WI38 (cell line): ENCODE measurements around the gene TDP2.

Source experiments
- H3K4me3 ChIP-seq: 2 replicates; pipeline ENCODE4 v1.5.1; 2011; ENCODE audit warnings: low read depth, mild to moderate bottlenecking, control low read depth, low read length
- CTCF ChIP-seq: IDR thresholded peaks from 2 replicates; pipeline ENCODE4 v1.5.1; 2012; ENCODE audit warnings: low read depth, mild to moderate bottlenecking, control low read depth, low read length

Gene TDP2

GRCh38 chr6:24621626-24622289, 44.9 kb downstream of the TDP2 start:
- H3K4me3 ChIP-seq = no peak overlapping the region
- TF ChIP-seq CTCF = no peak

GRCh38 chr6:24620637-24621036, 46.1 kb downstream of the TDP2 start:
- no peak for TF ChIP-seq CTCF
- H3K4me3 ChIP-seq = no peak overlapping the region

- no peak overlapping the region for H3K4me3 ChIP-seq
- TF ChIP-seq CTCF = no peak
Measured at GRCh38 chr6:24619661-24620060, 47.0 kb downstream of the TDP2 start.

GRCh38 chr6:24614648-24615047, 52.1 kb downstream of the TDP2 start:
- H3K4me3 ChIP-seq = no peak overlapping the region
- TF ChIP-seq CTCF = no peak

GRCh38 chr6:24614043-24614420, 52.7 kb downstream of the TDP2 start:
- H3K4me3 ChIP-seq = no peak overlapping the region
- no peak for TF ChIP-seq CTCF

- TF ChIP-seq CTCF = no peak
- H3K4me3 ChIP-seq = no peak overlapping the region
Measured at GRCh38 chr6:24613361-24614042, 53.2 kb downstream of the TDP2 start.

- TF ChIP-seq CTCF = no peak
- no peak overlapping the region for H3K4me3 ChIP-seq
Measured at GRCh38 chr6:24610672-24611071, 56.0 kb downstream of the TDP2 start.
